ENCODE measurements around the gene TMPRSS5.

The TMPRSS5 gene

DNA sequence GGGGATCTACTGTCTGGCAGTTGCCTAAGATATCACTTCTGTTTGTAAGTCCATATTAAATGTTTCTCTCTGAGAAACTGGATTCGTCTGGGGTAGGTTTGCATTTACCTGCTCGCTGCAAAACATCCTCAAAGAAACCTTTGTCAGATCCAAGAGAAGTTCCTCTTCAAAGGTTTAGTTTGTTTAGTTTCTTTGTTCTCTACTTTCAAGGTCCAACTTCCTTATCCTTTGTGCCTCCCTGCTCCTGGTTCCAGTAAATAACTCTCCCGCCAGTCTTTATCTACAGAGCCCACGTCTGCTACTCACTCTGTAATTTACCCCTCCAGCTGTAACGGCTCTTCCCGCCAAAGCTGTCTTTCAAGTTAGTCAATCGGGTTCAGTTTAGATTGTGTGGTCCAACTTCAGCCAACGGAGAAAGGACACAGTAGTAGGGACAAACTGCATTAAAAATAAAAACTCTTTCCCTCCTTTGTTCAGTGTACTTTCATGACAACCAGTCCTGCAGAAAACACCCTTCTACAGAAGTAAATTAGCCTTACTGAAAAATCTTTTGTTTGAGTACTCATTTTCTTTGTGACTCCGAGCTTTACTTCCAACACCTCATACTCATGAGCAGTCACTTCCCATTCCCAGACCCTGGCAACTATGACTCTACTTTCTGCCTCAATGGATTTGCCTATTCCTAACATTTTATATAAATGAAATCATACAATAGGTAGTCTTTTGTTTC, 41.0 kb downstream of the TMPRSS5 start:
- H3K27me3 Mint-ChIP-seq (ENCODE audit: low read depth, poor library complexity): peaks cover 4% of the 10 kb centered on the region
- peaks cover 17% of the 10 kb centered on the region for H3K36me3 Mint-ChIP-seq (ENCODE audit: low read depth)
- H3K27ac Mint-ChIP-seq: no peak overlapping the region
- no peak for DNase-seq
- H3K9me3 Mint-ChIP-seq: peaks cover 39% of the 10 kb centered on the region
- TF ChIP-seq, protein P1, sequence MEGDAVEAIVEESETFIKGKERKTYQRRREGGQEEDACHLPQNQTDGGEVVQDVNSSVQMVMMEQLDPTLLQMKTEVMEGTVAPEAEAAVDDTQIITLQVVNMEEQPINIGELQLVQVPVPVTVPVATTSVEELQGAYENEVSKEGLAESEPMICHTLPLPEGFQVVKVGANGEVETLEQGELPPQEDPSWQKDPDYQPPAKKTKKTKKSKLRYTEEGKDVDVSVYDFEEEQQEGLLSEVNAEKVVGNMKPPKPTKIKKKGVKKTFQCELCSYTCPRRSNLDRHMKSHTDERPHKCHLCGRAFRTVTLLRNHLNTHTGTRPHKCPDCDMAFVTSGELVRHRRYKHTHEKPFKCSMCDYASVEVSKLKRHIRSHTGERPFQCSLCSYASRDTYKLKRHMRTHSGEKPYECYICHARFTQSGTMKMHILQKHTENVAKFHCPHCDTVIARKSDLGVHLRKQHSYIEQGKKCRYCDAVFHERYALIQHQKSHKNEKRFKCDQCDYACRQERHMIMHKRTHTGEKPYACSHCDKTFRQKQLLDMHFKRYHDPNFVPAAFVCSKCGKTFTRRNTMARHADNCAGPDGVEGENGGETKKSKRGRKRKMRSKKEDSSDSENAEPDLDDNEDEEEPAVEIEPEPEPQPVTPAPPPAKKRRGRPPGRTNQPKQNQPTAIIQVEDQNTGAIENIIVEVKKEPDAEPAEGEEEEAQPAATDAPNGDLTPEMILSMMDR (IDR thresholded peaks at IDR 0.05): no peak
- no peak overlapping the region for H3K4me3 Mint-ChIP-seq
- peaks cover 16% of the 10 kb centered on the region for H3K4me1 Mint-ChIP-seq

GRCh38 chr11:113664069-113664980, 41.8 kb downstream of the TMPRSS5 start:
- no peak overlapping the region for H3K27ac Mint-ChIP-seq
- peaks cover 16% of the 10 kb centered on the region for H3K4me1 Mint-ChIP-seq
- peaks cover 3% of the 10 kb centered on the region for H3K27me3 Mint-ChIP-seq (ENCODE audit: low read depth, poor library complexity)
- H3K36me3 Mint-ChIP-seq (ENCODE audit: low read depth): peaks cover 17% of the 10 kb centered on the region
- no peak for DNase-seq
- H3K9me3 Mint-ChIP-seq: peaks cover 44% of the 10 kb centered on the region
- no peak overlapping the region for H3K4me3 Mint-ChIP-seq
- TF ChIP-seq, protein P1 (IDR thresholded peaks at IDR 0.05): no peak

DNA sequence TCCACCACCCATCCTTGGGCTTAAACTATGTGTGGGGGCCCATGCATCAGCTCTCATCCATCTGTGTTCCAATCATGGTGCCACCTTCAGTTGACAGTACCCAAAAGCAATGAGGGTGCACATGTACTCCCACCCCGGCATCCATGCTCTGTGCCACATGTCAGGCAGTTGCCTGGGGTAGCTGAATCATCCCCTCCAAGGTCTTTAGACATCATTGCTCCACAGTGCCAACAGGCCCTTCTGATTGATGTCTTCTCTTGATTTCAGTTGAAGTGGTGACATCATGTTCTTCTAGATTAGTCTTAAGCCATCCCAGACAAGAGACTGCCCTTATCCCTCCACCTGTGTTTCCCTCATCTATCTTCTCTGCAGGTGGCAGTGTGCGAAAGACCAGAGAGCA, 42.5 kb downstream of the TMPRSS5 start:
- H3K27me3 Mint-ChIP-seq (ENCODE audit: low read depth, poor library complexity): no peaks in the 10 kb centered on the region
- H3K9me3 Mint-ChIP-seq: peaks cover 45% of the 10 kb centered on the region
- peaks cover 17% of the 10 kb centered on the region for H3K36me3 Mint-ChIP-seq (ENCODE audit: low read depth)
- no peak overlapping the region for H3K4me3 Mint-ChIP-seq
- TF ChIP-seq, protein P1 (IDR thresholded peaks at IDR 0.05): no peak
- H3K4me1 Mint-ChIP-seq: peaks cover 16% of the 10 kb centered on the region
- DNase-seq: no peak
- no peak overlapping the region for H3K27ac Mint-ChIP-seq

- DNase-seq: no peak
- H3K36me3 Mint-ChIP-seq (ENCODE audit: low read depth): no peaks in the 10 kb centered on the region
- peaks cover 21% of the 10 kb centered on the region for H3K27me3 Mint-ChIP-seq (ENCODE audit: low read depth, poor library complexity)
- H3K4me1 Mint-ChIP-seq: no peaks in the 10 kb centered on the region
- no peak overlapping the region for H3K4me3 Mint-ChIP-seq
- peaks cover 45% of the 10 kb centered on the region for H3K9me3 Mint-ChIP-seq
- no peak overlapping the region for H3K27ac Mint-ChIP-seq
- TF ChIP-seq, protein P1 (IDR thresholded peaks at IDR 0.05): no peak
Observed at GRCh38 chr11:113655771-113656170, 50.3 kb downstream of the TMPRSS5 start.

DNA sequence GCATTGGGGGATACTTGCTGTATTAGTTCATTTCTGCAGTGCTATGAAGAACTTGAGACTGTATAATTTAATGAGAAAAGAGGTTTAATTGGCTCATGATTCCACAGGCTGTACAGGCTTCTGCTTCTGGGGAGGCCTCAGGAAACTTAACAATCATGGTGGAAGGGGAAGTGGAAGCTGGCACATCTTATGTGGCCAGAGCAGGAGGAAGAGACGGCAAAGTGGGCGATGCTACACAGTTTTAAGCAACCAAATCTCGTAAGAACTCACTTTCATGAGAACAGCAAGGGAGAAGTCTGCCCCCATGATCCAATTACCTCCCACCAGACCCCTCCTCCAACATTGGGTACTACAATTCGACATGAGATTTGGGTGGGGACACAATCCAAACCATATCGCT, 55.1 kb downstream of the TMPRSS5 start:
- Mint-ChIP-seq H3K27me3 (ENCODE audit: low read depth, poor library complexity) (peaks cover 27% of the 10 kb centered on the region), H3K4me1 (no peaks in the 10 kb centered on the region), H3K9me3 (peaks cover 46% of the 10 kb centered on the region), H3K4me3 (no peak overlapping the region), H3K27ac (no peak overlapping the region), H3K36me3 (ENCODE audit: low read depth) (peaks cover 6% of the 10 kb centered on the region)
- DNase-seq: no peak
- TF ChIP-seq, protein P1 (IDR thresholded peaks at IDR 0.05): no peak
